Ovary (tissue), 3 donors: ENCODE results near the gene UBR4.

Source experiments
- CTCF ChIP-seq, 3 donors: fragments of 450-650 bp in 2 of 3; fragments of 200-600 bp in 1 of 3; IDR thresholded peaks; one replicate each; pipeline versions ENCODE4 v1.5.1 to v1.8.0; 2016 to 2022; ENCODE audit warnings: antibody characterized with exemption in 3 of 3, mild to moderate bottlenecking in 1 of 3
- POLR2A ChIP-seq: fragments of 450-650 bp; IDR thresholded peaks from one replicate; pipeline ENCODE4 v1.6.1; 2017; ENCODE audit warnings: antibody characterized with exemption, mild to moderate bottlenecking, moderate library complexity
- donor health status: DM: no; HTN: no; CAD: no.

- no peak for TF ChIP-seq POLR2A
- TF ChIP-seq CTCF (IDR thresholded peaks at IDR 0.05), result no peak
Measured at GRCh38 chr1:19133360-19133759, 76.7 kb downstream of the UBR4 start.
